Dedifferentiated amniotic fluid mesenchymal stem cell (primary cell): ENCODE results near the gene TAOK3.
"Not testable (repeated sequence)": the region's sequence is repeated elsewhere in the genome, so short reads cannot be mapped to it uniquely, and the experiment has no call there.

ENCODE experiments used
- DNase-seq: peaks from one replicate; pipeline ENCODE4 v3.0.0-alpha.2; 2016; ENCODE audit errors: extremely low spot score

TAOK3 gene

GRCh38 chr12:118337194-118337838 lies 35.4 kb downstream of the TAOK3 start:
- DNase-seq: peak; percentile 71

- DNase-seq: no peak
Measured at GRCh38 chr12:118336123-118336522, 36.6 kb downstream of the TAOK3 start.

GRCh38 chr12:118334939-118335567 lies 37.7 kb downstream of the TAOK3 start:
- DNase-seq: no peak

GRCh38 chr12:118334241-118334640 lies 38.5 kb downstream of the TAOK3 start:
- no peak for DNase-seq

GRCh38 chr12:118332511-118332910 lies 40.2 kb downstream of the TAOK3 start:
- DNase-seq: no peak

- peak; percentile 82 for DNase-seq
Measured at GRCh38 chr12:118330421-118331018, 42.2 kb downstream of the TAOK3 start.

- no peak for DNase-seq
Measured at GRCh38 chr12:118328486-118329330, 44.0 kb downstream of the TAOK3 start.

GRCh38 chr12:118327391-118327790 lies 45.3 kb downstream of the TAOK3 start:
- no peak for DNase-seq

- peak; percentile 44 for DNase-seq
Measured at GRCh38 chr12:118326991-118327390, 45.7 kb downstream of the TAOK3 start.

GRCh38 chr12:118325081-118325480 lies 47.6 kb downstream of the TAOK3 start:
- no peak for DNase-seq

- DNase-seq: no peak
Measured at GRCh38 chr12:118319627-118320026, 53.1 kb downstream of the TAOK3 start.

GRCh38 chr12:118318744-118319143 lies 54.0 kb downstream of the TAOK3 start:
- no peak for DNase-seq

GRCh38 chr12:118317729-118318128 lies 55.0 kb downstream of the TAOK3 start:
- DNase-seq: no peak

GRCh38 chr12:118315821-118316220 lies 56.9 kb downstream of the TAOK3 start:
- no peak for DNase-seq

GRCh38 chr12:118312578-118312977 lies 60.1 kb downstream of the TAOK3 start:
- no peak for DNase-seq

GRCh38 chr12:118311666-118312065 lies 61.0 kb downstream of the TAOK3 start:
- DNase-seq: no peak

- no peak for DNase-seq
Measured at GRCh38 chr12:118310320-118310719, 62.4 kb downstream of the TAOK3 start.

GRCh38 chr12:118308006-118308405 lies 64.7 kb downstream of the TAOK3 start:
- DNase-seq: not testable (repeated sequence)

- peak; percentile 90 for DNase-seq
Measured at GRCh38 chr12:118307069-118307954, 65.4 kb downstream of the TAOK3 start.

- no peak for DNase-seq
Measured at GRCh38 chr12:118304093-118304492, 68.6 kb downstream of the TAOK3 start.

- no peak for DNase-seq
Measured at GRCh38 chr12:118302053-118302452, 70.7 kb downstream of the TAOK3 start.
